Measurements from ENCODE around the gene EDC4.

DNA sequence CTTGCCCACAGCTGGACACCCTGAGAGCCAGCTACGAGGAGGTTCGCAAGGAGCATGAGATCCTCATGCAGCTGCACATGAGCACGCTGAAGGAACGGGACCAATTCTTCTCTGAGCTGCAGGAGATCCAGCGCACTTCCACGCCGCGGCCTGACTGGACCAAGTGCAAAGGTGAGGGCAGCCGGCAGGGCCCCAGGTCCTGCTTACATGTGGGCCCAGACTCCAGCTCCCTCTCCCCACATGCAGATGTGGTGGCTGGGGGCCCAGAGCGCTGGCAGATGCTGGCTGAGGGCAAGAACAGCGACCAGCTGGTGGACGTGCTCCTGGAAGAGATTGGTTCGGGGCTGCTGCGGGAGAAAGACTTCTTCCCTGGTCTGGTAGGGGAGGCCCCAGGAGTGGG is 46.9 kb upstream of the EDC4 start:
- TF ChIP-seq, protein P1, sequence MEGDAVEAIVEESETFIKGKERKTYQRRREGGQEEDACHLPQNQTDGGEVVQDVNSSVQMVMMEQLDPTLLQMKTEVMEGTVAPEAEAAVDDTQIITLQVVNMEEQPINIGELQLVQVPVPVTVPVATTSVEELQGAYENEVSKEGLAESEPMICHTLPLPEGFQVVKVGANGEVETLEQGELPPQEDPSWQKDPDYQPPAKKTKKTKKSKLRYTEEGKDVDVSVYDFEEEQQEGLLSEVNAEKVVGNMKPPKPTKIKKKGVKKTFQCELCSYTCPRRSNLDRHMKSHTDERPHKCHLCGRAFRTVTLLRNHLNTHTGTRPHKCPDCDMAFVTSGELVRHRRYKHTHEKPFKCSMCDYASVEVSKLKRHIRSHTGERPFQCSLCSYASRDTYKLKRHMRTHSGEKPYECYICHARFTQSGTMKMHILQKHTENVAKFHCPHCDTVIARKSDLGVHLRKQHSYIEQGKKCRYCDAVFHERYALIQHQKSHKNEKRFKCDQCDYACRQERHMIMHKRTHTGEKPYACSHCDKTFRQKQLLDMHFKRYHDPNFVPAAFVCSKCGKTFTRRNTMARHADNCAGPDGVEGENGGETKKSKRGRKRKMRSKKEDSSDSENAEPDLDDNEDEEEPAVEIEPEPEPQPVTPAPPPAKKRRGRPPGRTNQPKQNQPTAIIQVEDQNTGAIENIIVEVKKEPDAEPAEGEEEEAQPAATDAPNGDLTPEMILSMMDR (IDR thresholded peaks at IDR 0.05; ENCODE audit: insufficient read depth, low read depth, low read length), result no peak
- TF ChIP-seq EZH2 (IDR thresholded peaks at IDR 0.05; ENCODE audit: insufficient read depth, low read length), result no peak
